OCI-LY7 (cell line): ENCODE data around the gene EPX. TPM values are rescaled to one million over a fixed set of nuclear protein-coding genes. Genes with fewer than 3 reads are reported as not detected.

Experiments
- BruUV-seq: library from RNA; stranded (reverse); fragments of 400-500 nt; replicated peaks from 2 replicates; lab custom pipeline; 2021; lab: Mats Ljungman, UMichigan
- CTCF ChIA-PET: fragments of 300-600 bp; sonication (Branson Sonifier 250); formaldehyde crosslinking; loops from one replicate; lab custom pipeline; 2022; ENCODE audit warnings: antibody characterized with exemption; ENCODE audit not compliant: unreplicated experiment; lab: Charles Lee
- POLR2A ChIA-PET: fragments of 300-600 bp; sonication (Branson Sonifier 250); formaldehyde crosslinking; loops from one replicate; lab custom pipeline; 2022; ENCODE audit warnings: antibody characterized with exemption; lab: Charles Lee
- DNase-seq: peaks from one replicate; pipeline ENCODE4 v3.0.0-alpha.2; 2015; ENCODE audit warnings: low spot score
- H2AFZ ChIP-seq: fragments of 200-600 bp; sonication (generic), shearing (Covaris generic); 2 replicates; pipeline ENCODE4 v1.6.1; 2014; ENCODE audit warnings: mild to moderate bottlenecking, antibody characterized with exemption, low read length, moderate library complexity
- H3K27ac ChIP-seq: fragments of 200-600 bp; sonication (generic); 2 replicates; pipeline ENCODE4 v1.5.1; 2014; ENCODE audit warnings: mixed run types, low read depth, mild to moderate bottlenecking, moderate library complexity, low read length, inconsistent platforms; ENCODE audit not compliant: poor library complexity, severe bottlenecking
- H3K36me3 ChIP-seq: fragments of 200-600 bp; sonication (generic); 2 replicates; pipeline ENCODE4 v1.6.1; 2014; ENCODE audit warnings: mild to moderate bottlenecking, antibody characterized with exemption, low read length, moderate library complexity, mixed read lengths; ENCODE audit not compliant: insufficient read depth
- H3K4me1 ChIP-seq: fragments of 200-600 bp; sonication (generic); 2 replicates; pipeline ENCODE4 v1.5.1; 2014; ENCODE audit warnings: mild to moderate bottlenecking, low read length; ENCODE audit not compliant: insufficient read depth, poor library complexity, severe bottlenecking
- H3K4me2 ChIP-seq: fragments of 200-600 bp; sonication (generic); 2 replicates; pipeline ENCODE4 v1.6.1; 2014; ENCODE audit warnings: mild to moderate bottlenecking, low read length
- H3K4me3 ChIP-seq: fragments of 200-600 bp; sonication (generic); 2 replicates; pipeline ENCODE4 v1.5.1; 2014; ENCODE audit warnings: mild to moderate bottlenecking, low read depth, low read length; ENCODE audit not compliant: poor library complexity, severe bottlenecking
- H3K79me2 ChIP-seq: fragments of 200-600 bp; sonication (generic); 2 replicates; pipeline ENCODE4 v1.6.1; 2016; ENCODE audit warnings: low read depth, mild to moderate bottlenecking, low read length, moderate library complexity, mixed read lengths; ENCODE audit not compliant: insufficient read depth
- H3K9me2 ChIP-seq: fragments of 200-600 bp; sonication (generic); 2 replicates; pipeline ENCODE4 v1.6.1; 2016; ENCODE audit warnings: mild to moderate bottlenecking, low read length, mixed read lengths; ENCODE audit not compliant: insufficient read depth
- H3K9me3 ChIP-seq: fragments of 200-600 bp; sonication (generic); 2 replicates; pipeline ENCODE4 v1.6.1; 2014; ENCODE audit warnings: mild to moderate bottlenecking, mixed run types, low read length, mixed read lengths
- H4K20me1 ChIP-seq: fragments of 200-600 bp; sonication (generic); 2 replicates; pipeline ENCODE4 v1.6.1; 2014; ENCODE audit warnings: mild to moderate bottlenecking, antibody characterized with exemption, low read length, moderate library complexity, mixed read lengths; ENCODE audit not compliant: insufficient read depth
- CTCF ChIP-seq: fragments of 200-600 bp; sonication (generic); conservative IDR thresholded peaks from 2 replicates; pipeline ENCODE4 v1.5.1; 2014; ENCODE audit warnings: mild to moderate bottlenecking, antibody characterized with exemption, low read length, moderate library complexity, mixed read lengths
- EZH2phosphoT487 ChIP-seq: fragments of 200-600 bp; sonication (generic); IDR thresholded peaks from 2 replicates; pipeline ENCODE4 v1.6.1; 2018; ENCODE audit warnings: low read depth, borderline replicate concordance, mild to moderate bottlenecking, mixed run types, antibody characterized with exemption, low read length, moderate library complexity, mixed read lengths
- intact Hi-C: fragments of 100-400 bp; cut with micrococcal nuclease; formaldehyde crosslinking; loops from one replicate; pipeline ENCODE4 v1.10.0; 2022; ENCODE audit not compliant: unreplicated experiment
- total RNA-seq, 2 experiments: library from RNA; depleted of rRNA in 1 of 2; stranded (reverse); fragments of >200 nt in 1 of 2; shearing (Covaris generic) in 1 of 2; gene quantifications; 2 replicates each; pipeline ENCODE4 v1.2.3, GENCODE V29; 2014 to 2022

Gene EPX
- total RNA-seq, 2 experiments from 2014 or later = not detected

- peak; percentile 70 for DNase-seq
- peak within 1 kb of the TSS; percentile 51 for H3K4me3 ChIP-seq
- no peaks in the 10 kb centered on the region for H3K36me3 ChIP-seq
- H3K4me1 ChIP-seq = peaks cover 13% of the 10 kb centered on the region
- no peaks in the 10 kb centered on the region for H3K9me3 ChIP-seq
- peak within 1 kb of the TSS; percentile 62 for H3K4me2 ChIP-seq
- no peaks in the 10 kb centered on the region for H3K9me2 ChIP-seq
- TF ChIP-seq EZH2phosphoT487 (no peak), CTCF (peak; percentile 59)
- peak within 1 kb of the TSS; percentile 86; the same call in 1 of the 2 replicates for H2AFZ ChIP-seq
- ChIA-PET CTCF (no interaction called here), POLR2A (interaction anchor here (0.6 to 1.2 kb wide), 4 partner anchors 11 to 61 kb away, joined by 3 read pairs; no protein-coding TSS in a partner anchor)
- H3K79me2 ChIP-seq = no peaks in the 10 kb centered on the region
- no TSS peak for BruUV-seq
- intact Hi-C loops = no loop called here
- H4K20me1 ChIP-seq = no peaks in the 10 kb centered on the region
- no peak within 1 kb of the TSS for H3K27ac ChIP-seq
Observed at GRCh38 chr17:58219007-58219788, 26.7 kb downstream of the EPX start, which contains the start of gene MKS1. MKS1 (minus strand) TSS chr17:58219255; CDS start chr17:58219230, 25 bp downstream.

GRCh38 chr17:58219789-58220183 is 27.3 kb downstream of the EPX start:
- CTCF ChIA-PET = no interaction called here
- Histone ChIP-seq H3K4me1 (peaks cover 13% of the 10 kb centered on the region), H3K36me3 (no peaks in the 10 kb centered on the region), H3K4me2 (peak overlapping the region; percentile 62), H4K20me1 (no peaks in the 10 kb centered on the region), H3K79me2 (no peaks in the 10 kb centered on the region), H3K9me3 (no peaks in the 10 kb centered on the region), H3K9me2 (no peaks in the 10 kb centered on the region), H3K4me3 (peak overlapping the region; percentile 51), H3K27ac (no peak overlapping the region), H2AFZ (peak overlapping the region; percentile 86; the same call in 1 of the 2 replicates)
- intact Hi-C loops = no loop called here
- DNase-seq = no peak
- POLR2A ChIA-PET = interaction anchor here (0.7 to 1.2 kb wide), 4 partner anchors 10 to 1267 kb away, joined by 3 read pairs; no protein-coding TSS in a partner anchor
- TF ChIP-seq EZH2phosphoT487 (no peak), CTCF (no peak)
- no TSS peak for BruUV-seq

DNA sequence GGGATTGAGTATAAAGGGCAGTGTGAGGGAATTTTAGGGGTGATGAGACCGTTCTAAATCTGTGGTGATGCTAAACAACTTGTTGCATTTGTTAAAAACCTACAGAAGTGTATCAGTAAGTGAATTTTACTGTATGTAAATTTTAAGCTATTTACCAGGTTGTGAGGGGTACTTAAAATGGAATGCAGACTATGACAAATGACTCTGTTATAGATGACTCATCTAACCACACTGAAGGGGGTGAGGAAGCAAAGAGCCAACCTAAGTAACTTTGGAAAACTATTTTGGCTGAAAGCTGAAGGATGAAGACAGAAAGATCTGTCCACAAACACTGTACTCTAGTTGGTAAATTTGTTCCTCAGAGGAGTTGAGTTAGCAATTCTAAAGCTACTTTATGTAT is 31.8 kb downstream of the EPX start:
- H2AFZ ChIP-seq = no peak overlapping the region
- H3K4me1 ChIP-seq = peaks cover 7% of the 10 kb centered on the region
- no peak for TF ChIP-seq CTCF
- H3K9me3 ChIP-seq = no peaks in the 10 kb centered on the region
- H3K79me2 ChIP-seq = no peaks in the 10 kb centered on the region
- no peaks in the 10 kb centered on the region for H3K36me3 ChIP-seq
- intact Hi-C loops = no loop called here
- no peak for DNase-seq
- POLR2A ChIA-PET = no interaction called here
- H3K4me2 ChIP-seq = no peak overlapping the region
- no peak overlapping the region for H3K4me3 ChIP-seq
- no peak overlapping the region for H3K27ac ChIP-seq
- BruUV-seq = no TSS peak
- H4K20me1 ChIP-seq = no peaks in the 10 kb centered on the region
- CTCF ChIA-PET = no interaction called here
- no peaks in the 10 kb centered on the region for H3K9me2 ChIP-seq
